Measurements from ENCODE around the gene ZNHIT3. TPM values are rescaled to one million over a fixed set of nuclear protein-coding genes. Genes with fewer than 3 reads are reported as not detected.

ZNHIT3 gene
- total and polyA plus RNA-seq, 10 of the 15 experiments (the other 5 are each of a cell fraction or from before 2014, with no cell fraction given): 34.1 to 128 (median 55.6) TPM

DNA sequence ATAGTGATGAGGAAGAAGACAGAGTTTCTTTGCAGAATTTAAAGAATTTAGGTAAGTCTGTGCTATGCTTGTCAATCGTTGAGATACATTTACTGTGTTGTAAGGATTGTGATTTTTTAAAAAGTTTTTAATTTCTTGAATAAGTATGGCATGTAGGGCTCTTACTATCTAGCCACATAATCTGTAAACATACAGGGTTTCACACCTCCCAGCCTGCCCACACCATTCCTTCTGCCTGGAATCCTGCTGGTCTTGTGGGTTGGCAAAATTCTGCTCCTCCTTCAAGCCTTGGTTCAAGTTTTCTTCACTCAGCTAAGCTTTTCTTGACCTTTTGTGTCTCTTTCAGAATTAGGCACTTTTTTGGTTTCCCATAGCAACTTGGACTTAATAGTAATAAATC lies 7.5 kb downstream of the ZNHIT3 start (continued):
- TF ChIP-seq, protein P1, sequence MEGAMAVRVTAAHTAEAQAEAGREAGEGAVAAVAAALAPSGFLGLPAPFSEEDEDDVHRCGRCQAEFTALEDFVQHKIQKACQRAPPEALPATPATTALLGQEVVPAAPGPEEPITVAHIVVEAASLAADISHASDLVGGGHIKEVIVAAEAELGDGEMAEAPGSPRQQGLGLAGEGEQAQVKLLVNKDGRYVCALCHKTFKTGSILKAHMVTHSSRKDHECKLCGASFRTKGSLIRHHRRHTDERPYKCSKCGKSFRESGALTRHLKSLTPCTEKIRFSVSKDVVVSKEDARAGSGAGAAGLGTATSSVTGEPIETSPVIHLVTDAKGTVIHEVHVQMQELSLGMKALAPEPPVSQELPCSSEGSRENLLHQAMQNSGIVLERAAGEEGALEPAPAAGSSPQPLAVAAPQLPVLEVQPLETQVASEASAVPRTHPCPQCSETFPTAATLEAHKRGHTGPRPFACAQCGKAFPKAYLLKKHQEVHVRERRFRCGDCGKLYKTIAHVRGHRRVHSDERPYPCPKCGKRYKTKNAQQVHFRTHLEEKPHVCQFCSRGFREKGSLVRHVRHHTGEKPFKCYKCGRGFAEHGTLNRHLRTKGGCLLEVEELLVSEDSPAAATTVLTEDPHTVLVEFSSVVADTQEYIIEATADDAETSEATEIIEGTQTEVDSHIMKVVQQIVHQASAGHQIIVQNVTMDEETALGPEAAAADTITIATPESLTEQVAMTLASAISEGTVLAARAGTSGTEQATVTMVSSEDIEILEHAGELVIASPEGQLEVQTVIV (IDR thresholded peaks at IDR 0.05; ENCODE audit: borderline replicate concordance, partially characterized antibody): no peak
- TF ChIP-seq CREM (IDR thresholded peaks at IDR 0.05; ENCODE audit: low read depth) (no peak), NRF1 (conservative IDR thresholded peaks at IDR 0.05; ENCODE audit: low read depth, low read length) (no peak), HDAC6 (IDR thresholded peaks at IDR 0.05; ENCODE audit: unreplicated experiment) (no peak), ZSCAN29 (IDR thresholded peaks at IDR 0.05) (no peak), ZBTB11 (CRISPR knock-in tag; IDR thresholded peaks at IDR 0.05) (no peak), TAF1 (IDR thresholded peaks at IDR 0.05; ENCODE audit: borderline replicate concordance, low read depth, low read length) (no peak)
